ENCODE results near the gene CYP24A1.

The CYP24A1 gene

GRCh38 chr20:54207743-54208547 lies 34.2 kb upstream of the CYP24A1 start, which contains the start of gene PFDN4:
Gene PFDN4 (plus strand): TSS chr20:54208087. CDS start chr20:54208101, 14 bp downstream.
- TF ChIP-seq FOXP2 (optimal IDR thresholded peaks at IDR 0.05; ENCODE audit: borderline replicate concordance, extremely low read depth, extremely low read length, insufficient read depth): peak; percentile 91
- no peak; the same call in 1 of the 2 replicates for TF ChIP-seq POLR2AphosphoS5 (IDR thresholded peaks at IDR 0.05; ENCODE audit: low read depth, low read length)
- peak; percentile 73; the same call in 1 of the 2 replicates for TF ChIP-seq TAF1 (IDR thresholded peaks at IDR 0.05; ENCODE audit: borderline replicate concordance, insufficient read depth, low read length)
- peak; percentile 97 for TF ChIP-seq SIN3A (IDR thresholded peaks at IDR 0.05; ENCODE audit: borderline replicate concordance, insufficient read depth, low read length)
- no peak for TF ChIP-seq REST (IDR thresholded peaks at IDR 0.05; ENCODE audit: insufficient read depth in 1 of 2, low read depth in 2 of 2, low read length in 2 of 2)

GRCh38 chr20:54207053-54207742 lies 33.4 kb upstream of the CYP24A1 start:
- TF ChIP-seq SIN3A (IDR thresholded peaks at IDR 0.05; ENCODE audit: borderline replicate concordance, insufficient read depth, low read length) (no peak), REST (IDR thresholded peaks at IDR 0.05; ENCODE audit: insufficient read depth in 1 of 2, low read depth in 2 of 2, low read length in 2 of 2) (no peak), TAF1 (IDR thresholded peaks at IDR 0.05; ENCODE audit: borderline replicate concordance, insufficient read depth, low read length) (no peak), POLR2AphosphoS5 (IDR thresholded peaks at IDR 0.05; ENCODE audit: low read depth, low read length) (no peak), FOXP2 (optimal IDR thresholded peaks at IDR 0.05; ENCODE audit: borderline replicate concordance, extremely low read depth, extremely low read length, insufficient read depth) (no peak)

- TF ChIP-seq POLR2AphosphoS5 (IDR thresholded peaks at IDR 0.05; ENCODE audit: low read depth, low read length): no peak
- no peak for TF ChIP-seq SIN3A (IDR thresholded peaks at IDR 0.05; ENCODE audit: borderline replicate concordance, insufficient read depth, low read length)
- no peak for TF ChIP-seq TAF1 (IDR thresholded peaks at IDR 0.05; ENCODE audit: borderline replicate concordance, insufficient read depth, low read length)
- TF ChIP-seq REST (IDR thresholded peaks at IDR 0.05; ENCODE audit: insufficient read depth in 1 of 2, low read depth in 2 of 2, low read length in 2 of 2): no peak
- no peak for TF ChIP-seq FOXP2 (optimal IDR thresholded peaks at IDR 0.05; ENCODE audit: borderline replicate concordance, extremely low read depth, extremely low read length, insufficient read depth)
Observed at GRCh38 chr20:54205450-54205849, 31.7 kb upstream of the CYP24A1 start.

GRCh38 chr20:54204481-54204880 lies 30.7 kb upstream of the CYP24A1 start:
- TF ChIP-seq SIN3A (IDR thresholded peaks at IDR 0.05; ENCODE audit: borderline replicate concordance, insufficient read depth, low read length) (no peak), REST (IDR thresholded peaks at IDR 0.05; ENCODE audit: insufficient read depth in 1 of 2, low read depth in 2 of 2, low read length in 2 of 2) (no peak), FOXP2 (optimal IDR thresholded peaks at IDR 0.05; ENCODE audit: borderline replicate concordance, extremely low read depth, extremely low read length, insufficient read depth) (no peak), POLR2AphosphoS5 (IDR thresholded peaks at IDR 0.05; ENCODE audit: low read depth, low read length) (no peak), TAF1 (IDR thresholded peaks at IDR 0.05; ENCODE audit: borderline replicate concordance, insufficient read depth, low read length) (no peak)

All from PFSK-1 (cell line).